HL-60 (cell line): ENCODE results near the gene CDH15.
"Not testable (repeated sequence)": the region's sequence is repeated elsewhere in the genome, so short reads cannot be mapped to it uniquely, and the experiment has no call there.

ENCODE experiments used
- DNase-seq, 2 experiments: peaks; one replicate each; pipeline ENCODE4 v3.0.0-alpha.2; 2010 to 2020; ENCODE audit warnings: low read depth in 1 of 2, low spot score in 1 of 2
- H3K27ac ChIP-seq: fragments of 250-450 bp; sonication (Bioruptor Pico); replicated peaks from 2 replicates; pipeline ENCODE4 v1.5.1; 2020; ENCODE audit warnings: mild to moderate bottlenecking, moderate library complexity
- H3K27me3 ChIP-seq: fragments of 250-450 bp; sonication (Bioruptor Pico); 2 replicates; pipeline ENCODE4 v1.5.1; 2021; ENCODE audit warnings: mild to moderate bottlenecking, moderate library complexity; ENCODE audit not compliant: insufficient read depth, poor library complexity, severe bottlenecking
- H3K4me3 ChIP-seq: replicated peaks from 2 replicates; pipeline ENCODE4 v1.5.1; 2011; ENCODE audit warnings: mild to moderate bottlenecking, control low read depth, low read length; ENCODE audit not compliant: insufficient read depth
- CTCF ChIP-seq: IDR thresholded peaks from one replicate; pipeline ENCODE4 v1.5.1; 2011; ENCODE audit warnings: low read length, control low read depth, inconsistent platforms; ENCODE audit not compliant: insufficient read depth
- GABPA ChIP-seq: IDR thresholded peaks from 2 replicates; pipeline ENCODE4 v1.6.1; 2012; ENCODE audit warnings: low read depth
- POLR2AphosphoS5 ChIP-seq: IDR thresholded peaks from 2 replicates; pipeline ENCODE4 v1.6.1; 2012; ENCODE audit warnings: low read depth
- SPI1 ChIP-seq: IDR thresholded peaks from 2 replicates; pipeline ENCODE4 v1.6.1; 2012; ENCODE audit warnings: low read depth, mild to moderate bottlenecking, borderline replicate concordance
- TF ChIP-seq, protein P1 (sequence below): IDR thresholded peaks from 2 replicates; pipeline ENCODE4 v1.6.1; 2012; ENCODE audit warnings: low read depth; ENCODE audit not compliant: insufficient replicate concordance

CDH15 gene

DNA sequence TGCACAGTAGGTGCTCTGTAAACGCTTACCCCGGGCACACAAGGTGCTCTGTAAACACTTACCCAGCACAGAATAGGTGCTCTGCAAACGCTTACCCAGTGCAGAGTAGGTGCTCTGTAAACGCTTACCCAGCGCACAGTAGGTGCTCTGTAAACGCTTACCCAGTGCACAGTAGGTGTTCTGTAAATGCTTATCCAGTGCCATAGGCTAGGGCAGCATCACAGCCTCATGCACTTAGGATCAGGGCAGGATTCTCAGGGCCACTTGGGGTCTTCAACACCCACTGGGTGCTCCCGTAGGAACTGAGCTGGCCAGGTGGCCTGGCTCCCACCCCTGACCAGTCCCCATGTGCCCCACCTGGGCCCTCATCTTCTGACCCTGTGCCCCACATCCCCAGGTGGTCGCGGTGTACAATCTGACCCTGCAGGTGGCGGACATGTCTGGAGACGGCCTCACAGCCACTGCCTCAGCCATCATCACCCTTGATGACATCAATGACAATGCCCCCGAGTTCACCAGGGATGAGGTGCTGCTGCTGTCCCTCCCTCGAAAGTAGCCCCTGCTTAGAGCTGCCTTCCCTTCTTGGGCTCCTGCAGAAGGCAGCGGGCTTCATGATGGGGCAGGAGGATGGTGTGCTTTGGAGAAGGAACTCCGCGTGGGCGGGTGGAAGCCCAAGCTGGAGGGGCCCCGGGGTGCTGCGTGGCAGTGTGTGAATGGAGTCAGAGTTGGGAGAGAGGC, 15.7 kb downstream of the CDH15 start:
- TF ChIP-seq, protein P1, sequence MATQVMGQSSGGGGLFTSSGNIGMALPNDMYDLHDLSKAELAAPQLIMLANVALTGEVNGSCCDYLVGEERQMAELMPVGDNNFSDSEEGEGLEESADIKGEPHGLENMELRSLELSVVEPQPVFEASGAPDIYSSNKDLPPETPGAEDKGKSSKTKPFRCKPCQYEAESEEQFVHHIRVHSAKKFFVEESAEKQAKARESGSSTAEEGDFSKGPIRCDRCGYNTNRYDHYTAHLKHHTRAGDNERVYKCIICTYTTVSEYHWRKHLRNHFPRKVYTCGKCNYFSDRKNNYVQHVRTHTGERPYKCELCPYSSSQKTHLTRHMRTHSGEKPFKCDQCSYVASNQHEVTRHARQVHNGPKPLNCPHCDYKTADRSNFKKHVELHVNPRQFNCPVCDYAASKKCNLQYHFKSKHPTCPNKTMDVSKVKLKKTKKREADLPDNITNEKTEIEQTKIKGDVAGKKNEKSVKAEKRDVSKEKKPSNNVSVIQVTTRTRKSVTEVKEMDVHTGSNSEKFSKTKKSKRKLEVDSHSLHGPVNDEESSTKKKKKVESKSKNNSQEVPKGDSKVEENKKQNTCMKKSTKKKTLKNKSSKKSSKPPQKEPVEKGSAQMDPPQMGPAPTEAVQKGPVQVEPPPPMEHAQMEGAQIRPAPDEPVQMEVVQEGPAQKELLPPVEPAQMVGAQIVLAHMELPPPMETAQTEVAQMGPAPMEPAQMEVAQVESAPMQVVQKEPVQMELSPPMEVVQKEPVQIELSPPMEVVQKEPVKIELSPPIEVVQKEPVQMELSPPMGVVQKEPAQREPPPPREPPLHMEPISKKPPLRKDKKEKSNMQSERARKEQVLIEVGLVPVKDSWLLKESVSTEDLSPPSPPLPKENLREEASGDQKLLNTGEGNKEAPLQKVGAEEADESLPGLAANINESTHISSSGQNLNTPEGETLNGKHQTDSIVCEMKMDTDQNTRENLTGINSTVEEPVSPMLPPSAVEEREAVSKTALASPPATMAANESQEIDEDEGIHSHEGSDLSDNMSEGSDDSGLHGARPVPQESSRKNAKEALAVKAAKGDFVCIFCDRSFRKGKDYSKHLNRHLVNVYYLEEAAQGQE = no peak
- no peak for TF ChIP-seq SPI1
- no peak for TF ChIP-seq CTCF
- TF ChIP-seq POLR2AphosphoS5 = no peak
- no peak for TF ChIP-seq GABPA
- no peak overlapping the region for H3K27ac ChIP-seq
- no peaks in the 10 kb centered on the region for H3K27me3 ChIP-seq
- H3K4me3 ChIP-seq = no peak overlapping the region
- DNase-seq = peak in 1 of 2 experiments; percentile 22

- no peak for DNase-seq
- H3K27me3 ChIP-seq = no peaks in the 10 kb centered on the region
- no peak overlapping the region for H3K27ac ChIP-seq
- no peak overlapping the region for H3K4me3 ChIP-seq
- no peak for TF ChIP-seq CTCF
- TF ChIP-seq GABPA = no peak
- TF ChIP-seq, protein P1 = no peak
- TF ChIP-seq SPI1 = no peak
- no peak for TF ChIP-seq POLR2AphosphoS5
Observed at GRCh38 chr16:89187770-89188392, 16.3 kb downstream of the CDH15 start.

DNA sequence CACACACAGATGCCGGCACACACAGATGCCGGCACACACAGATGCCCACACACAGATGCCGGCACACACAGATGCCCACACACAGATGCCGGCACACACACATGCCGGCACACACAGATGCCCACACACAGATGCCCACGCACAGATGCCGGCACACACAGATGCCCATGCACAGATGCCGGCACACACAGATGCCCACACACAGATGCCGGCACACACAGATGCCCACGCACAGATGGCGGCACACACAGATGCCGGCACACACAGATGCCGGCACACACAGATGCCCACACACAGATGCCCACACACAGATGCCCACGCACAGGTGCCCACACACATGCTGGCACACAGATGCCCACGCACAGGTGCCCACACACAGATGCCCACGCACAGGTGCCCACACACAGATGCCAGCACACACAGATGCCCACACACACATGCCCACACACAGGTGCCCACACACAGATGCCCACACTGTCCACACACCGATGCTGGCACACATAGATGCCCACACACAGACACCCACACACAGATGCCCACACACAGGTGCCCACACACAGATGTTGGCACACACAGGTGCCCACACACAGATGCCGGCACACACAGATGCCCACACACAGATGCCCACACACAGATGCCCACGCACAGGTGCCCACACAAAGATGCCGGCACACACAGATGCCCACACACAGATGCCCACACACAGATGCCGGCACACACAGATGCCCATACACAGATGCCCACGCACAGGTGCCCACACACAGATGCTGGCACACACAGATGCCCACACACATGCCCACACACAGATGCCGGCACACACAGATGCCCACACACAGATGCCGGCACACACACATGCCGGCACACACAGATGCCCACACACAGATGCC, 17.2 kb downstream of the CDH15 start:
- H3K4me3 ChIP-seq, H3K27me3 ChIP-seq, DNase-seq, H3K27ac ChIP-seq: not testable (repeated sequence)

DNA sequence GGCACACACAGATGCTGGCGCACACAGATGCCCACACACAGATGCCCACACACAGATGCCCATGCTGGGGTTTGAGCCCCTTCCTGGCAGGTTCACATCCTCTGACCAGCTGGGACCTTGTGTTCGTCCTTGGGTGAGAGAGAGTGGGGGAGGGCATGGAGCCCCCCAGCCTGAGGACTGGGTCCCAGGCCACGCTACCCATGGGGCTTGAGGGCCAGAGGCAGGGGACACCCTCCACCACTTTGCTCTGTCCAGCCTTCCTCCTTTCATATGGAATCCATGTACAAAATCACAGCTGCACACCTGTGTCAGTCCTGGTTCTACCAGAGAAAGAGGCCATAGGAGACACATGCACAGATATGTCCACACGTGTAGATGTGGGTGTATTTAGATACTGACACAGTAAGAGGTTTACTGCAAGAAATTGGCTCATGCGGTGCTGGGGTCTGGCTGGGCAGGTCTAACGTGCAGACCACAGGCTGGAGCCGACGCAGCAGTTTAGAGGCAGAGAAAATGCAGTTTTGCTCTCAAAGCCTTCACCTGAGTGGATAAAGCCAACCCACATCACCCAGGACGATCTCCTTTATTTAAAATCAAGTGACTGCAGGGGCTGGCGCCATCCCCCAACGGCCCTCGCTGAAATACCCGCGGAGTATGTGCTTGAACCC, 17.9 kb downstream of the CDH15 start:
- Histone ChIP-seq H3K27me3 (no peaks in the 10 kb centered on the region), H3K4me3 (no peak overlapping the region), H3K27ac (no peak overlapping the region)
- DNase-seq = no peak
- no peak for TF ChIP-seq SPI1
- TF ChIP-seq, protein P1 = no peak
- TF ChIP-seq POLR2AphosphoS5 = no peak
- no peak for TF ChIP-seq GABPA
- TF ChIP-seq CTCF = no peak
